Suprapubic skin (tissue), 4 donors: ENCODE measurements around the gene UCN. TPM values are rescaled to one million over a fixed set of nuclear protein-coding genes. Genes with fewer than 3 reads are reported as not detected.
"Not testable (repeated sequence)": the region's sequence is repeated elsewhere in the genome, so short reads cannot be mapped to it uniquely, and the experiment has no call there.

ENCODE experiments used
- DNase-seq, 2 donors: peaks; one replicate each; pipeline ENCODE4 v3.0.0-alpha.2; 2019; ENCODE audit warnings: low spot score in 2 of 2
- H3K27ac ChIP-seq: fragments of 200-600 bp; sonication (generic); one replicate; pipeline ENCODE4 v1.5.1; 2019
- H3K27me3 ChIP-seq: fragments of 200-600 bp; sonication (generic); one replicate; pipeline ENCODE4 v1.5.1; 2019
- H3K36me3 ChIP-seq: fragments of 200-600 bp; sonication (generic); one replicate; pipeline ENCODE4 v1.5.1; 2019
- H3K4me1 ChIP-seq: fragments of 200-600 bp; sonication (generic); one replicate; pipeline ENCODE4 v1.5.1; 2019
- H3K4me3 ChIP-seq: fragments of 200-600 bp; sonication (generic); one replicate; pipeline ENCODE4 v1.5.1; 2019; ENCODE audit warnings: mild to moderate bottlenecking
- H3K9me3 ChIP-seq: fragments of 200-600 bp; sonication (generic); one replicate; pipeline ENCODE4 v1.5.1; 2019
- CTCF ChIP-seq, 2 donors: fragments of 200-600 bp in 1 of 2; fragments of 450-650 bp in 1 of 2; sonication (generic) in 1 of 2; IDR thresholded peaks; one replicate each; pipeline ENCODE4 v1.5.1; 2016 to 2019; ENCODE audit warnings: antibody characterized with exemption in 2 of 2, mild to moderate bottlenecking in 1 of 2, moderate library complexity in 1 of 2
- EP300 ChIP-seq: sonication (generic); formaldehyde crosslinking; IDR thresholded peaks from one replicate; pipeline ENCODE4 v1.6.1; 2017; ENCODE audit warnings: antibody characterized with exemption
- POLR2A ChIP-seq, 2 donors: fragments of 450-650 bp; IDR thresholded peaks; one replicate each; pipeline ENCODE4 v1.6.1; 2017; ENCODE audit warnings: antibody characterized with exemption in 2 of 2, mild to moderate bottlenecking in 2 of 2, moderate library complexity in 2 of 2
- POLR2AphosphoS5 ChIP-seq, 3 donors: sonication (generic); formaldehyde crosslinking; IDR thresholded peaks; one replicate each; pipeline ENCODE4 v1.6.1; 2017; ENCODE audit warnings: antibody characterized with exemption in 3 of 3
- WGBS: methylation state at CpG from one replicate; pipeline ENCODE4 v1.1.5; 2018; 5-methylcytosine and 5-hydroxymethylcytosine counted together
- total RNA-seq, 4 donors: library from RNA; depleted of rRNA; stranded (reverse); fragments of >200 nt; gene quantifications; one replicate each; pipeline ENCODE4 v1.1.0, GENCODE V29; 2016

The UCN gene
- total RNA-seq, 4 donors from 2014 or later = 2.1 to 3.9 TPM; not detected in 2

GRCh38 chr2:27305516-27305915 lies 2.7 kb downstream of the UCN start:
- Histone ChIP-seq H3K27me3 (peaks cover 46% of the 10 kb centered on the region), H3K36me3 (peaks cover 7% of the 10 kb centered on the region), H3K9me3 (no peaks in the 10 kb centered on the region), H3K4me3 (no peak overlapping the region), H3K4me1 (peaks cover 24% of the 10 kb centered on the region), H3K27ac (no peak overlapping the region)
- TF ChIP-seq POLR2A (IDR thresholded peaks at IDR 0.05) = no peak
- no peak for TF ChIP-seq CTCF (IDR thresholded peaks at IDR 0.05)
- TF ChIP-seq POLR2AphosphoS5 (IDR thresholded peaks at IDR 0.05) = no peak
- no peak for TF ChIP-seq EP300
- no peak for DNase-seq
- WGBS = 98% methylated on average over 5 of the region's 16 CpGs

GRCh38 chr2:27304488-27305240 lies 3.6 kb downstream of the UCN start:
- peaks cover 46% of the 10 kb centered on the region for H3K27me3 ChIP-seq
- peaks cover 3% of the 10 kb centered on the region for H3K36me3 ChIP-seq
- H3K9me3 ChIP-seq = no peaks in the 10 kb centered on the region
- no peak for DNase-seq
- WGBS = 85% methylated on average over 10 of the region's 13 CpGs
- H3K4me1 ChIP-seq = peaks cover 24% of the 10 kb centered on the region
- H3K27ac ChIP-seq = no peak overlapping the region
- TF ChIP-seq CTCF (IDR thresholded peaks at IDR 0.05) (no peak), POLR2AphosphoS5 (IDR thresholded peaks at IDR 0.05) (no peak), EP300 (no peak), POLR2A (IDR thresholded peaks at IDR 0.05) (no peak)
- H3K4me3 ChIP-seq = no peak overlapping the region

- no peak for DNase-seq
Measured at GRCh38 chr2:27303093-27304025, 4.9 kb downstream of the UCN start.

GRCh38 chr2:27300606-27301005 lies 7.6 kb downstream of the UCN start:
- H3K36me3 ChIP-seq, H3K4me3 ChIP-seq, DNase-seq, H3K4me1 ChIP-seq, H3K9me3 ChIP-seq, H3K27ac ChIP-seq: not testable (repeated sequence)
- peaks cover 15% of the 10 kb centered on the region for H3K27me3 ChIP-seq
- WGBS = 72% methylated on average over 4 of the region's 4 CpGs

More at GRCh38 chr2:27303093-27304025, 4.9 kb downstream of the UCN start:
- WGBS = 25% methylated on average over 21 of the region's 25 CpGs
- TF ChIP-seq POLR2A (IDR thresholded peaks at IDR 0.05) (no peak), CTCF (IDR thresholded peaks at IDR 0.05) (peak; percentile 73 to 83), EP300 (no peak), POLR2AphosphoS5 (IDR thresholded peaks at IDR 0.05) (no peak)
- Histone ChIP-seq H3K27me3 (peaks cover 41% of the 10 kb centered on the region), H3K9me3 (no peaks in the 10 kb centered on the region), H3K4me1 (peaks cover 24% of the 10 kb centered on the region), H3K4me3 (peak overlapping the region; percentile 34), H3K27ac (no peak overlapping the region), H3K36me3 (no peaks in the 10 kb centered on the region)

- Histone ChIP-seq H3K4me3 (no peak overlapping the region), H3K36me3 (no peaks in the 10 kb centered on the region), H3K9me3 (no peaks in the 10 kb centered on the region), H3K4me1 (peaks cover 5% of the 10 kb centered on the region), H3K27ac (no peak overlapping the region), H3K27me3 (peaks cover 4% of the 10 kb centered on the region)
- WGBS = 81% methylated on average over 14 of the region's 18 CpGs
- TF ChIP-seq POLR2A (IDR thresholded peaks at IDR 0.05) (no peak), CTCF (IDR thresholded peaks at IDR 0.05) (no peak), EP300 (no peak), POLR2AphosphoS5 (IDR thresholded peaks at IDR 0.05) (no peak)
- DNase-seq = no peak
Measured at GRCh38 chr2:27298391-27299080, 9.7 kb downstream of the UCN start.
